OCI-M1 (cell line): Measurements from ENCODE around the gene IL36G.
A peak's percentile ranks its signal among the peaks of the same experiment; 100 is the strongest.

Experiments
- DNase-seq: peaks from one replicate; lab custom pipeline; 2025; lab: John Stamatoyannopoulos, UW

The IL36G gene

DNA sequence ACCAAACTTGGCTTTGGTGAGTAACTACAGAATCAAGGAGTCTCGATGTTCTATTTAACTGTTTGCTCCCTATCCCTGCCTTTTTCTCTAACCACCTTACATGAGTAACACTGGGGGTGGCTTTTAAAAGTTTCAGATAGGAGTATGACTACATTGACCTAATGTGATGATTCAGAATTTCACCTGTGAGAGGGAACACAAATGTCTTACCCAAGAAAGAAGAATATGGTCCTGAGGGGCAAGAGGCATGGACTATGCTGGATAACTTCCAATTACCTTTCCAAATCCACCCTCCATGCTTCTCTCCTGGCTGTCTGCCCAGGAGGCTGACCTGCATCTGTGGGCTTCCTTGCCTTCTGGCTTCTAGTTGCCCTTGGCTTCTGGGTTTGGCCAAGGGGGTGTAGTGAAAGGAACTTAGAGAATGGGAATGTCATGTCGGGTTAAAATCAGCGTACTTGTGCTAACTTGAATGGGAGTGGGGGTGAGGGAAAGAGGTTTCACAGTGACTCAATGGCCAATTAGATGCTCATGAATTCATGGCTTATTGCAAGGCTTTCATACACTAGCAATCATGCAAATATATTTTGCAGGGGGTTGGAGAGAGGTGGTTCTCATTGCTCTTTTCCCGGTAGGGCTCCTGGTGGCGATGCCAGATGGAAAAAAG lies 5.3 kb upstream of the IL36G start:
- no peak for DNase-seq

DNA sequence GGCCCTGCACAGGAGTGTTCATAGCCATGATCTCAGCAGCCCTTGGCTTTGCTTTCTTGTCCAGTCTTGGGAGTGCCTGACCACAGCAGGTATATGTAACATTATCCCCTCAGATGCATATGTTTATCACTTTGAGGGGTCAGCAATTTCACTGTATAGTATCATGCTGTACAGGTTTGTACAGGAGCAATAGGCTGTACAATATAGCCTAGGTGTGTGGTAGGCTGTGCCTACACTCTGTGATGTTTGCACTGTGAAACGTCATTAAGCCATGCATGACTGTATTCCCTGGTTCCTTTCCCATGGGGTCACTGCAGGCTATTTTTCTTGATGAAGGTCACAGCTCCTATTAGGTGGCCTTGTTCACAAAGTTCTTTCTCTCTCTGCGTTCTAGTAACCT lies 4.7 kb upstream of the IL36G start:
- DNase-seq, result no peak

DNA sequence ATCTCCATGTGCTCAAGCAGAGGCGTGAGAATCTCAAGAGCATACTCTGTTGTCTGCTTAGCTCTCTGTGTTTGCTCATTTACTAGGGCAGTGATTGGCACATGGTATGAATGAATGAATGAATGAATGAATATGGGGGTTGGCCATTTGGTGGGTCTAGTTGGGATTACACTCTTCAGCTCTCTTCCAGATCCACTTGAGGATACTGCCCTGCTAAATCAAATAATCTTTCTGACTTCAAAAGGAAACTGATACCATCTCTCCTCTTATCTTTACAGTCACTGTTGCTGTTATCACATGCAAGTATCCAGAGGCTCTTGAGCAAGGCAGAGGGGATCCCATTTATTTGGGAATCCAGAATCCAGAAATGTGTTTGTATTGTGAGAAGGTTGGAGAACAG lies 1.9 kb downstream of the IL36G start:
- DNase-seq, result no peak

DNA sequence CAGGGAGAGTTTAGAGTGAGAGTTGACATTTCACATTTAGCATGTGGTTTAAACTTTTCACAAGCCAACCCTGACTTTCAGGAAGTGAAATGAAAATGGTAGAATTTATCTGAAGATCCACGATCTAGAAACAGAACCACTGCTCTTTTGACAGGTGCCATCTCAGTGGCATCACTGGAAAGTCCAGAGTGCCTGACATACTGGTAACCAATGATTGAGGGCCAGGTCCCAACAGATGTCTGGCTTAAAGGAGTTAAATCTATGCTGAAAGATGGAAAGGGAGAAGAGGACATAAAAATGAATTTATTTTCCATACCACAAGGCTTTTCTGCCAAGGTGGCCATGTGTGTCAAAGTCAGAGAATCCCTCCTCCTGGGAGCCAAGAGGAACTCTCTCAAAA lies 2.7 kb downstream of the IL36G start:
- no peak for DNase-seq

DNA sequence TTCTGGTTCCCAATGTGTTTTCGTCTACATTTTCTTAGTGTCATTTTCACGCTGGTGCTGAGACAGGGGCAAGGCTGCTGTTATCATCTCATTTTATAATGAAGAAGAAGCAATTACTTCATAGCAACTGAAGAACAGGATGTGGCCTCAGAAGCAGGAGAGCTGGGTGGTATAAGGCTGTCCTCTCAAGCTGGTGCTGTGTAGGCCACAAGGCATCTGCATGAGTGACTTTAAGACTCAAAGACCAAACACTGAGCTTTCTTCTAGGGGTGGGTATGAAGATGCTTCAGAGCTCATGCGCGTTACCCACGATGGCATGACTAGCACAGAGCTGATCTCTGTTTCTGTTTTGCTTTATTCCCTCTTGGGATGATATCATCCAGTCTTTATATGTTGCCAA lies 7.3 kb downstream of the IL36G start:
- no peak for DNase-seq

DNA sequence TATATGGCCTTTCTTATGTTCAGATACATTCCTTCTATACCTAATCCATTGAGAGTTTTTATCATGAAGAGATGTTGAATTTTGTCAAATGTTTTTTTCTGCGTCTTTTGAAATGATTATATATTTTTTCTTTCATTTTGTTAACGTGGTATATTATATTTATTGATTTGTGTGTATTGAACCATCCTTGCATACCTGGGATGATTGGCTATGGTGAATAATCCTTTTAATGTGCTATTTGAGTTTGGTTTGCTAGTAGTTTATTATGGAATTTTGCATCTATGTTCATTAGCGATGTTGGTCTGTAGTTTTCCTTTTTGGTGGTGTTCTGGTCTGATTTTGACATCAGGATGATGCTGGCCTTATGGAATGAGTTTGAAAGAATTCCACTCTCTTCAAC lies 11.8 kb downstream of the IL36G start:
- no peak for DNase-seq

DNA sequence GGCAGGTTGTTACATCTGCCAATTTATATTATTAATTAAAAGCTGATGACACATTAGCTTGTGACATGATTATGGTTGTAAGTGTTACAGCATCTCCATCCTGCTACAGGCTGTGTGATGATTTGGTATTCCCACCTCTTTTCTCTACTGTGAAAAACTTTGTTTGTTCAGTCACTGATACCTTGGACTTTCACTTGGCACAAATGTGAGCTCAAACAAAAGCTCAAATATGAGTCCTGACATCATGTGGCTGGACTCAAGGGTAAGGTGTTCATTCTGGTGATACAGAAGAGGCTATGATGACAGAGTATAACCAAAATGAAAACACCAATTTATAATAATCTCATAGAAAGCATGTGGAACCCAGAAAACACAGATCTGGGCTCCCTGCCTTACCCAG lies 16.0 kb downstream of the IL36G start:
- no peak for DNase-seq

DNA sequence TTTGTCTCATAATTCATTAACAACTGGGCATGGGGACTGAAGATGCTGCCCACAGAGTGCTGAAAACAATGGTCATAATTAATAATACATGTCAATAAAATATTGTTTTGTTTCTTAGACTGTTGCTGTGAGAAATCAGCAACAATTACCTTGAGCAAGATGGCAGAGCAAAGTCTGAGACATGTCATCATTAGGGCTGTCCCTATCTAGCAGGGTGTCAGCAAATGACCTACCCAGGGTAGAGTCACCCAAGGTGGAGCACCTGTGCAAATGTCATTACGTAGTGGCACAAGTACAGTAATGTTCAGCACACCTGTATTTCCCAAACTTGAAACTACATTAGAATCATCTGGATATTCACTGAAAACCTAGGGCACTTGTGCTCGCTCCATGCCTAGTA lies 16.8 kb downstream of the IL36G start:
- DNase-seq, result no peak

DNA sequence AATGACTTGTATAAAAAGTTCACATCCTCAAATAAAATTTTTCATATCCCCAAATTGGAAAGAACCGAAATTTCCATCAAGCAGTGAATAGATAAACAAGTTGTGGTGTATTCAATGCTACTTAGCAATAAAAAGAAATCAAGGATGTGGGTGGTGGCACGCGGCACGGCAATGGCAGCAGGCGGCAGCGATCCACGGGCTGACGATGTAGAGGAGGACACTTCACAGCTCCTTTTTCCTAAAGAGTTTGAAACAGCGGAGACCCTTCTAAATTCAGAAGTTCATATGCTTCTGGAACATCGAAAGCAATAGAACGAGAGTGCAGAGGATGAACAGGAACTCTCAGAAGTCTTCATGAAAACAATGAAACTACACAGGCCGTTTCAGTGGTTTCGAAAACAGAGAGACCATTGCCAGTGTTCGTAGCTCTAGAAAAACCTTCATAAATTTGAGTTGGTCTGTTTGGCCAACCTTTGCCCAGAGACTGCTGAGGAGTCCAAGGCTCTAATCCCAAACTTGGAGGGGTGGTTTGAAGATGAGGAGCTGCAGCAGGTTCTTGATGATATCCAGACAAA lies 17.6 kb downstream of the IL36G start:
- DNase-seq, result no peak

DNA sequence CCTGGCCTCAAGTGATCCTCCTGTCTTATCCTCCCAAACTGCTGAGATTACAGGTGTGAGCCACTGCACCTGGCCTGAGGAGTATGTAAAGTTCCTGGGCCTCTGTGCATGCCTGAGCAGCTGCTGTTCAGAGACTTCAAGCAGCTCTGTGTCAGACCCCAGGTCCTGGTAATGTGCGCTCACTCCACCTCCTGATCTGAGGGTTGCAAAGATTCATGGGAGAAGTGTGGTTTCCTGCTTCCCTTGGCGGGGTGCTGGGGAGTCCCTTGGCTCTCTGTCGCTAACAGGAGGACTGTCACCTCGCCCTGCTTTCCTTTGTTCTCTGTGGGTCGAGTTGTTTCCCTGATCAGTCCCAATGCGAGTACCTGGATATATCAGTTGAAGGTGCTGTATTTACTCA lies 18.8 kb downstream of the IL36G start:
- no peak for DNase-seq

DNA sequence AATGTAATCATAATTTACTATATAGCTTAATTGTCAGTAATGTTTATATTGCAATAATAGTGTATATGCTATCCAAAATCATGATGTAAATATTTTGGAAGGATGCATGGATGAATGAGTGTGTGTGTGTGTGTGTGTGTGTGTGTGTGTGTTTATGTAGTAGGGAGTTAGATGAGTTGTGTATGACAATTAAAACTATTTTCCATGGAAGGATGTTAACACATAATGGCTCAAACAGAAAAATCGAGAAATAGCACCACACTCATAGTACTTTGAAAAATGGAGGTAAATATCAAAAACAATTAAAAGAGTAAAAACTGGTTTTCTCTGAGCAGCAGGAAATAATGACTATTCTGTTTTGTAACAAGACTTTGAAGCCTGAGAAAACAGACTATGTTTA lies 19.3 kb downstream of the IL36G start:
- DNase-seq, result no peak

DNA sequence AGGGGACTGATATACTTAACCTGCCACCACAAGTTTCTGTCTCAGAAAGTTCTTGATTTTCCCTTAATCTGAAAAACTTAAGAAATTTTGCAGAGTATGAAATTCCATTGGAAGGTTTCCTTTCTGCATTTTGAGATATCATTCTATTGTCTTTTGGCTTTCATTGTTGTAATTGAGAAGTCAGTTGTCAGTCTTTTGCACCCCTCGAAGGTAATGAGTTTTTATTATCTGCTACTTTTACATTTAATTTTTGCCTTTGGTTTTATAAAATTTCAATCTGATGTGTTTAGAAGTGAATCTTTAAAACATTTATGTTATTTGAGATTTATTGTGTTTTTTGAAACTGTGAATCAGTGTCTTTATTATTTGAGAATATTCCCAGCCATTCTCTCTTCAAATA lies 22.6 kb downstream of the IL36G start:
- peak; percentile 29 for DNase-seq

DNA sequence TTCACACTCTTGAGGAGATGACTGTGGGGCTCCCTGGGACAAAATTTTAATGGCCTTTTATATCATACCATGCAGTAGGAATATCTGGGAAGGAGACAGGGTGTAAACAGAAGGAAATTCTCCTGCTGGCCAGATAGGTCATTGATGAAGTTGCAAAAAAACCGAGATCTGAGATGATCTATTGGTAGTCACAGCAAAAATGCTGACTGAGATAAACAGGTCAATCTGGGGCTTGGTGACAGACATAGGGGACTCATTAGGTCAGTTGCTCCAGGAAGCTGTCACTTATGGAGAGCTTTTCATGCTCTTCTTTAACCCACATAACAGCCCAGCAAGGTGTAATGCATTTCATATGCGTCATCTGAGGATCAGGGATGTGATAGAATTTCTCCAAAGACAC lies 24.9 kb downstream of the IL36G start:
- no peak for DNase-seq

DNA sequence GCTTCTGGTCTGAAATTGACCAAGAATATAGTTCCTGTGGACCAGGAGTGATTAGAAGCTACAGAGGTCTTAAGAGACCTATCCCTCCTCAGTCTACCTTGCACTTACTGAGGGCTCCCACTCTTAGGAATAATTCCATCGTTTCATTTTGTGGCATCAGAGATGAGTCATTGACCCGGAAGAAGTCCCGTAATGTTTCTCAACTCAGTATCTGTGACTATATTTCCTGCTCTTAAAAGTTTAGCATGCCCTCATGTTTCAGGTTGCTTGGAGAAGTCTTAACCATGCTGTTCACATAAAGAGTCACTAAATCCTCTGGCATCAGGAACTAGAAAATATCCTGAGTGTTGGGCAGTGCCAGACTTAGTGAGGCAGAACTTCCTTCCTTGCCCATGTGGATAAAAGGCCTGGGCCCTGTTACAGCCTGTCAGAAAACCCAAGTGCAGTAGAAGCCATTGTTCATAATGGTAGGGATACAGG lies 27.3 kb downstream of the IL36G start, which contains the start of gene IL36A:
Gene IL36A, plus strand, starts transcription at position 430 of the 480 bp plus-strand sequence. CDS start 413 bp downstream, outside the sequence.
- no peak for DNase-seq

DNA sequence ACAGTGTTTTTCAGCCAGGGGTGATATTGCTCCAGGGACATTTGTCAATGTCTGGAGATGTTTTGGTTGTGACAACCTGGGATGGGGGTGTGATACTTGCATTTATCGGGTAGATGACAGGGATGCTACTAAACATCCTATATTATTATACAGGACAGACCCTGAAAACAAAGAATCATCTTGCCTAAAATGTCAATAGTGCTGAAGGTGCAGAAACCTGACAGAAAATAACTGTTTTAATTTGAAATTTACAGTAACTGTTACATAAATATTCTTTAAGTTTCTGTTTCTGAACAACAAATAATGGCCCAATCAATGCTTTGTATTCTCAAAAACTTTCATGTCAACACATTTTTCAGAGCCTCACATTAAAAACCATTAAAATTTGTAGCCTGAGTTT lies 29.4 kb downstream of the IL36G start:
- DNase-seq, result no peak

DNA sequence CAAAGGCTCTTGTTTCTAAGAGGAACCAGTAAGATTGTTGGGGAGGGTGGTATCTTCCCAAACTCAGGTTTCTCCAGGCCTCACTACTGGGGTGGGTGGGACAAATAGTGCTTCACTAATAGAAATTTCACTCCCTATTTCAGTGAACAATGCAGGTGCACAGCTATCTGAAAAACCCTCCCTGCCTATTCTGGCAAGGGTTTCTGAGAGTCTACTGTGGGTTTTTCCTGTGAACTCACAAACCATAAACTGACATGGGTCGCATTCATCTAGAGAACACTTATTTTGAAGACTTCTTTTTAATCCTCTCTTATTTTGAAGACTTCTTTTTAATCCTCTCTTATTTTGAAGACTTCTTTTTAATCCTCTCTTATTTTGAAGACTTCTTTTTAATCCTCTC lies 31.8 kb downstream of the IL36G start:
- no peak for DNase-seq

DNA sequence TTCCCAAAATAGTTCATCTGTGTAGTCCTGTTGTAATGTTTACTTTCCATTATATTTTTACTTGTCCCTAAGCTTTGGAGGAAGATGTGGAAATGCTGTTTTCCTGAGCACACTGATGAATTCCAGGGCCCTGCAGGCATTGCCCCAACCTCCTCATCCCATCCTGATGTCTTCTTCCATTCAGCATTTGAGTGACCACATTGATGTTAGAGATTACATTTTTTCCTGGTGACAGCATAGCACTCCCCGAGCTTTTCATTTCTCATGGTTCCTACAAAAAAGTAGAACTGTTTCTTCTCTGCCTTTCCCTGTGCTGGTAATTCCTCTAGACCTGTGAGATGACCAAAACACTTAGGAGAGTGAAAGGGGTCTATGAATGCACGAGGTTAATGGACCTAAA lies 32.3 kb downstream of the IL36G start:
- no peak for DNase-seq

DNA sequence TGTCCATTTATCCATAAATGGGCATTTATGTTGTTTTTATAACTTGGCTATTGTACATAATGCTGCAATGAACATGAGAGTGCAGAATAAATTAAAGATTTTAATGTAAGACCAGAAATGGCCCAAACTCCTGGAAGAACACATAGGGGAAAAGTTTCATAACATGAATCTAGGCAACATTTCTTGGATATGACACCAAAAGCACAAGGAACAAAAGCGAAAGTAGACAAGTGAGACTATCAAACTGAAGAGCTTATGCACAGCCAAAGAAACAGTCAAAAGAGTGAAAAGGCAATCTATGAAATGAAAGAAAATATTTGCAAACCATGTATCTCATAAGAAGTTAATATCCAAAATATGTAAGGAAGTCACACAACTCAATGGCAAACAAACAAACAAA lies 33.3 kb downstream of the IL36G start:
- peak; percentile 19 for DNase-seq

DNA sequence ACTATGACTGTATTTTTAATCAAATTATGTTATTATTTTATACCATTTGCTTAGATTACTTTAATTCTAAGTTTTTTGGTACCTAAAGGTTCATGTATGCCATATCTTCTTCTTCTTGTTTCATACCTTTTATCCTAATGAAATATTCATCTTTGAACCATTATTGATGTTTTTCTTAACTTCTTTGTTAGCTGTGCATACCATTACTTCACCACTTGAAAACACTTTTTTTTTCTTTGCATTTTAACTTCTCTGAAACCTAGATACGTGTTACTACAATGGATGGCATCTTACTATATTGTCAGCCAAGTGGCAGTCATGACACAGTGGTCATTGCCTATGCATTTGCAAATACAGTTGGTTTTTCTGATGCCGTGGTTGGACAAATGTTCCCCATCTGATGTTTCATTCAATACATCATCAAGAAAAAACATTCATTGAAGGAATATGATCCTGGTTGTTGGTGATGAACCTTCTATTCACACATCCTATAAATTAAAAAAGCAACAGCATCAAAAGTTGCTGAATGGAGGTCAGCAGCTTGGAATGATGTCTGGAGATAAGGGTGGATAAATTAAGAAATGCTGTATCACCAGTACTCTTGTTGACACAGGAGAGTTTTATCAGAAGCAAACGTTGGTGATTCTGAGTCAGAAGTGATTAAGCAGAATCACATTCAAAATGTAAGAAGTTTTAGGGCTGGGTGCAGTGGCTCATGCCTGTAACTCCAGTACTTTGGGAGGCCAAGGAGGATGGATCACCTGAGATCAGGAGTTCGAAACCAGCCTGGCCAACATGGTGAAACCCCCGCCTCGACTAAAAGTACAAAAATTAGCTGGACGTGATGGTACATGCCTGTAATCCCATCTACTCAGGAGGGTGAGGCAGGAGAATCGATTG lies 34.9 kb downstream of the IL36G start:
- peak; percentile 88 for DNase-seq

DNA sequence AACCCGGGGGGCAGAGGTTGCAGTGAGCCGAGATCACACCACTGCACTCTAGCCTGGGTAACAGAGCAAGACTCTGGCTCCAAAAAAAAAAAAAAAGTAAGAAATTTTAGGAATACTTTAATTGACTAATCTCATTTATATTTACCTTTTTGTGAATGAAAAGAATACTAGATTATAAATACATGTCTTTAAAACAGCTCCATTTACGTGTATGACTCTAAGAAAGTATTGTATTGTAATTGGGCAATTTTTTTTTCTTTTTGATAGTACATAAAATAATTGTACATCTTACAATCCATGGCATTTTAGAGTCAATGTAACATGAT lies 35.5 kb downstream of the IL36G start:
- no peak for DNase-seq

DNA sequence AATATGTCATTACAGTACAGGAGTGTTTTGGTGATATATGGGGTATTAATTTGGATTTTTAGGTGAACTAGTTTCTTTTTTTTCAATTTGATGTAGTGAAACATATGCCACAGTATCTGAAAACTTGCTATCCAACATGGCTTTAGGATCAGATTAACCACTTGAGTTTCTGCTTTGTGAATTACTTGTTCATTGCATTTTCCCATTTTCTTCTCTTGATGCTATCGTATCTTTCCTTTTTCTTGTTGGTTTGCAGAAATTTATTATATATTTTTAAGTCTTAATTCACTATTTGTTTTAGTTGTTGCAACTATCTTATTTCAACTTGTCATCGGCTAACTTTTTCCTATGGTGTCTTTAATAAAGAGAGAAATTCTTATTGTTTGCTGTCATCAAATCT lies 36.3 kb downstream of the IL36G start:
- no peak for DNase-seq

DNA sequence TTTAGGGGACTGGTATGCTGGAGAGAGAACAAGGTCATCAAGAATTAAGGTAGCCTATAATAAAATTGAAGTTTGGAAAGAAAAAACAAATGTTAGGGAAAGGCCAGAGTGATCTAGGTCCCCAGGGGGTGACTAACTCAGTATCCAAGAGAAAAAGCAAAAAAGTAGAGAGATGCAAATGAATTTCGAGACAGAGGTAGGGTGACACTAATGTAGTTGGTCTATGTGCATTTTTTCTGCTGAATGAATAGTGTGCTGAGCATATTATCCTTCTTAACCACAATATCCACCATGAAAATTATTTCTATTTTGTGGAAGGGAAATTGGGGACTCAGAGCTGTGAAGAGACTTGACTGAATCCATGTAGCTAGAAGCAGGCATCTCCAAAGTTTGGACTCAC lies 37.2 kb downstream of the IL36G start:
- no peak for DNase-seq

DNA sequence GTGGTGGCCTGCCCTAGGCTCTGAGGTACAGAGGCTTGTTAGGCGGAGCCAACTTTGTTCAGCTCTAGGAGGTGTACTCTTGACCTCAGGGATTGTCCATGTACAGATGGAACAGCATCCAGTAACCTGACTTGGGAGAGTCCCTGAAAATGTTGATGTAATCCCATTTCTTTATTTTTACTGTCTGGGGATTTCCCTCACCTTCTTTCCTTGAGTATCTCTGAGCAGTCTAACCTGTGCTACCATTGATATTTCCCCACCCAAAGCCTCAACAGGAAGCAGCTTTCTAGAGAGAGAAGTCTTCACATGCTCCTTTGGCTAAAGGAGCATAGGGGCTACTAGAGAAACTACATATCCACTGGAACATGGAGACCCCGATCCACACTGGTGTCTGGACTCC lies 37.8 kb downstream of the IL36G start:
- DNase-seq, result no peak
